GM18517 (cell line): ENCODE results near the gene TESK1.
"Not testable (repeated sequence)": the region's sequence is repeated elsewhere in the genome, so short reads cannot be mapped to it uniquely, and the experiment has no call there.

Experiments used
- ATAC-seq: cut with Tn5 transposase; IDR thresholded peaks from one replicate; pipeline ENCODE4 v1.9.1; 2021; ENCODE audit warnings: mild to moderate bottlenecking, moderate library complexity; ENCODE audit not compliant: unreplicated experiment

The TESK1 gene

DNA sequence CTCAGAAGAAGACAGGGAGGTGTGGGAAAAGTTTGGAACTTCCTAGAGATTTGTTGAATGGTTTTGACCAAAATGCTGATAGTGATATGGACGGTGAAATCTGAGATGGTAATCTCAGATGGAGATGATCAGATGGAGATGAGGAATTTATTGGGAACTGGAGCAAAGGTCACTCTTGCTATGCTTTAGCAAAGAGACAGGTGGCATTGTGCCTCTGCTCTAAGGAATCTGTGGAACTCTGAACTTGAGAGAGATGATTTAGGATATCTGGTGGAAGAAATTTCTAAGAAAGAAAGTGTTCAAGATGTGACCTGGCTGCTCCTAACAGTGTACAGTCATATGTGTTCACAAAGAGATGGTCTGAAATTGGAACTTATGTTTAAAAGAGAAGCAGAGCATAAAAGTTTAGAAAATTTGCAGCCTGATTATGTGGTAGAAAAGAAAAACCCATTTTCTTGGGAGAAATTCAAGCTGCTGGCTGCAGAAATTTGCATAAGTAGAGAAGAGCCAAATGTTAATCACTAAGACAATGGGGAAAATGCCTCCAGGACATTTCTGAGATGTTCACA lies 25.3 kb upstream of the TESK1 start:
- ATAC-seq: not testable (repeated sequence)

DNA sequence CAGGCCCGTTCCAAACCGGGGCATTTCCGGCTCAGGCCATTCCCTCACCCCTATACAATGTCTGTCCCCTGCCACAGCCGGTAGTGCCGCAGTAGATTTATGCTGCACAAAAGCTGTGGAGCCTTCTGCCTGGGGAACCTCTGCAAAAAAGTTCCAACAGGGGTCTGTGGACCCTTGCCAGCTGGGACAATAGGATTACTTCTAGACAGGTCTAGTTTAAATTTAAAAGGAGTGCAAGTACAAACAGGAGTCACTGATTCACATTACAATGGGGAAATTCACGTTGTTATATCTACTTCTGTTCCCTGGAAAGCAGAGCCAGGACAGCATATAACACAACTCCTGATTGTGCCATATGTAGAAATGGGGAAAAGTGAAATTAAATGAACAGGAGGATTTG lies 21.5 kb upstream of the TESK1 start:
- ATAC-seq: not testable (repeated sequence)

GRCh38 chr9:35584681-35585080 lies 20.4 kb upstream of the TESK1 start:
- ATAC-seq: not testable (repeated sequence)

DNA sequence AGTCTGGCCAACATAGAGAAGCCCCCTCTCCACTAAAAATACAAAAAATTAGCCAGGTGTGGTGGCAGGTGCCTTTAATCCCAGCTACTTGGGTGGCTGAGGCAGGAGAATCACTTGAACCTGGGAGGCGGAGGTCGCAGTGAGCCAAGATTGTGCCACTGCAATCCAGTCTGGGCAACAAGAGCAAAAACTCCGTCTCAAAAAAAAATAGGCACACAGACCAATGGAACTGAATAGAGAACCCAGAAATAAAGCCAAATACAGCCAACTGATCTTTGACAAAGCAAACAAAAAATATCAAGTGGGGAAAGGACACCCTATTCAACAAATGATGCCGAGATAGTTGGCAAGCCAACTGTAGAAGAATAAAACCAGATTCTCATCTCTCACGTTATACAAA lies 16.6 kb upstream of the TESK1 start:
- ATAC-seq: not testable (repeated sequence)

GRCh38 chr9:35593581-35593980 lies 11.5 kb upstream of the TESK1 start:
- no peak for ATAC-seq

GRCh38 chr9:35594471-35594870 lies 10.6 kb upstream of the TESK1 start:
- no peak for ATAC-seq

- ATAC-seq: not testable (repeated sequence)
These were observed 8.2 kb upstream of the TESK1 start for GRCh38 chr9:35596907-35597306.

DNA sequence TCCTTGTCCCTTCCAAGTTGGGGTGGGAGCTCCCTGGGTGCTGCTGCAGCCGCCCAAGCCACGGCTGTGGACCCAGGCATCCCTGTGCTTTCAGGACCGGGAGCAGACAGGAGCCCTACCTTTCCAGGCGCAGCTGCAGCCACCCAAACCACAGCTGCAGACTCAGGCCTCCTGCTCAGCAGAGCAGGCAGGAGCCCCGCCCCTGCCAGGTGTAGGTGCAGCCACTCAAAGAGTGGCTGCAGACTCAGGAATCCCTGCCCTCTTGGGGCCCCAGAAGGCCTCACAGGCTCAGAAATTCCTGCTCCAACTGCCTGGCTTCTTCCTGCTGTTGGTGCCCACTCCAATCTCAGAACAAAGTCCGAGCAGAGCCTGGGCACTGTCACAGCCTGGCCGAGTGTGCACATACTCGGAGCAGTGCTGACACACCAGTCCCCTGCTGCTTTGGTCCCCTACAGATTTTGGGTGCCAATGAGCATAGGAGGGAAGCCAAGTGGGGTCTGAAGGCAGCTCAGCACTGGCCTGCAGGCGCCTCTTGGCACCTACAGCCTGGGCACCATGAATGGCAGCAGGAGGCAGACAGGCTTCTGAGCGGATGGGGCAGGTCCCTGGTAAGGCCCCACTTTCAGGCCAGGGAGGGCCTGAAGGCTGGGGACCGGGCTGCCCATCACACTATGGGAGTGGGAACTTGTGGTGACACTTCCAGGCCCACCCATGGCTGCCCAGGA lies 6.0 kb upstream of the TESK1 start:
- no peak for ATAC-seq

DNA sequence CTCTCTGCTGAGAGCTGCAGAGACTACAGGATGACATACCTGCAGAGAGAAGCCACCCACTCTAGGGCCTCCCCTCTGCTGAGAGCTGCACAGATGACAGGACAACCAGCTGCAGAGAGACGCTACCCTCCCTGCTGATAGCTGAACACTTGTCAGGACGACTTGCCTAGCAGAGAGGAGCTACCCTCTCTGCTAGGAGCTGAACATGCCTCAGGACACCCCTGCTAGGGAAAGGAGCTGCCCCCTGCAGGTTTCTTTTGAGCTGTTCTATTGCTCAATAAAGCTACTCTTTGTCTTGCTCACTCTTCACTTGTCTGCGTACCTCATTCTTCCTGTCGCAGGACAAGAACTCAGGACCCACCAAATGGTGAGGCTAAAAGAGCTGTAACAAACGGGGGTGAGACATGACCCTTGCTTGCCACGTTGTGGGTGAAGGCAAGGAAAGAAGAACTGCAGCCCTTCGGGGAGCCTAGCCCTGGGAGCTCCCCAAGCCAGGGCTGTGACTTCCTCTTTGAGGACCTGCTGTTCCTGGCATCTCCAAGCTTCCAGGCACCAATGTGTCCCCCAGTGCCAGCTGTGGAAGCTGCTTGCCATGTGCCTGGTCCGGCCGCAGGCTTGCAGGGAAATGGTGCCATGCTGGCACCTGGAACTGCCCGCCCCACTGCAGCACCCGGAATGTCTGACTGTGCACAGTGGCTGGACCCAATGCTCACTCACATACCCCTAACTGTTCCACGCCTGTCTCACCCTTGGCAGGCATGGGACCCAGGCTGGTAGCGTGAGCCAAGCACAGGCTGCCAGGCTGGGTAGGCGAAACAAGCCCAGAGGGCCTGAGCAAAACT lies 5.1 kb upstream of the TESK1 start:
- ATAC-seq: no peak

DNA sequence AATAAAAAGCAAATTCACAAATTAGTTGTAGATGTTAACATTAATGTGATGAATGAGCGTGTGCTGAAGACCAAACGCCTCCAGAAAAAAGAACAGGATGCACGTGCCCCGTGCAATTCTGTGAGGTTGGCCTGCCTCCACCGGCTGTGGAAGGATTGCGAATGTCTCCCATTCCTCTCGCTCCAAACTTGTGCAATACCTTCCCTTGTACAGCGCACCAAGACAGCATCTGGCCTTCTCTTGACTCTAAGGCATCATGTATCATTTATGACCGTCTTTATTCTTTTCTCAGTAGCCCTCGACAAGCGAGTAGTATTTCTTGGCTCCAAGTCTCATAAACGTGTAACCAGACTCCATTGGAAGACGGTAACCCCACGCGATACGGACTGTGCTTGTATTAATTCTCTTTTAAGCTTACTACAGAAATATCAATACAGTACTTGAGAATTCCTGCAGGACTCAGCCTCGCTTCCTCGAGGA lies 1.5 kb upstream of the TESK1 start:
- ATAC-seq: no peak

GRCh38 chr9:35603986-35604577 lies 980 bp upstream of the TESK1 start:
- peak; percentile 85 for ATAC-seq

DNA sequence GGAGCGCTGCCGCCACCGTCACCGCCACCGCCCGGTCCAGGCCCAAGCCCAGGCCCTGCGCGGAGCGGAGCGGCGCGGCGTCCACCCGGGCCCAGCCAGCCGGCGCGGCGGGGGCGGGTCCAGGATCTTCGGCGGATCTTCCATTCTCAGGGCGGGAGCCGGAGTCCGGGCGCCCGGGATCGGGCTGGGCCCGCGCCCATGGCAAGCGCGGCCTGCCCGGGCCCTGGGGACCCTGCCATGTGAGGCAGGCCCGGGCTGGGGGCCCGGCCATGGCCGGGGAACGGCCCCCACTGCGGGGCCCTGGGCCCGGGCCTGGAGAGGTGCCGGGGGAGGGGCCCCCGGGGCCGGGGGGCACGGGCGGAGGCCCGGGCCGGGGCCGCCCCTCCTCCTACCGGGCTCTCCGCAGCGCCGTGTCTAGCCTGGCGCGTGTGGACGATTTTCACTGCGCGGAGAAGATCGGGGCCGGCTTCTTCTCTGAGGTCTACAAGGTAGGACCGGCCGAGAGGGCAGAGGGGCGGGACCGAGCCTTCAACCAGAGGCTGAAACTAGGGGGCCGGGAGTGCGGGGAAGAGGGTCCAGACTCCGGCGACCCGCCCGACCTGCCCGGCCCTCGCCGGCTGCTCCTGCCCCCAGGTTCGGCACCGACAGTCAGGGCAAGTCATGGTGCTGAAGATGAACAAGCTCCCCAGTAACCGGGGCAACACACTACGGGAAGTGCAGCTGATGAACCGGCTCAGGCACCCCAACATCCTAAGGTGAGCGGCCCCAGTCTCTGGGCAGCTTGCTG lies 482 bp downstream of the TESK1 start:
- peak; percentile 10 for ATAC-seq

GRCh38 chr9:35606138-35606504 lies 1.1 kb downstream of the TESK1 start:
- no peak for ATAC-seq

DNA sequence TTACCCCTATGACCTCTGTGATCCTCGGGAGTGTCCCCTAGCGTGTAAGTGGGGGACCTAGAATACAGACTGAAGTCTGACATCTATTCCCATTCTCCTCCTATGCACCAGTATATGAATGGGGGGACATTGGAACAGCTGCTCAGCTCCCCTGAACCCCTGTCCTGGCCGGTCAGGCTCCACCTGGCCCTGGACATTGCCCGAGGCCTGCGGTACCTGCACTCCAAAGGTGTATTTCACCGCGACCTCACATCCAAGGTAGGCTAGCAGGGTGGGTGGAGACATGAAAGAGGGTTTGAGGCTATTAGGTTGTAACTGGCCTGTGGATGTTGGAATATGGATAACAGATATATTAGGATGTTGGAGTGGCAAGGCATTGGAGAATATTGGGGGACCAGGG lies 1.7 kb downstream of the TESK1 start:
- ATAC-seq: no peak

GRCh38 chr9:35608221-35608620 lies 3.2 kb downstream of the TESK1 start:
- ATAC-seq: no peak

DNA sequence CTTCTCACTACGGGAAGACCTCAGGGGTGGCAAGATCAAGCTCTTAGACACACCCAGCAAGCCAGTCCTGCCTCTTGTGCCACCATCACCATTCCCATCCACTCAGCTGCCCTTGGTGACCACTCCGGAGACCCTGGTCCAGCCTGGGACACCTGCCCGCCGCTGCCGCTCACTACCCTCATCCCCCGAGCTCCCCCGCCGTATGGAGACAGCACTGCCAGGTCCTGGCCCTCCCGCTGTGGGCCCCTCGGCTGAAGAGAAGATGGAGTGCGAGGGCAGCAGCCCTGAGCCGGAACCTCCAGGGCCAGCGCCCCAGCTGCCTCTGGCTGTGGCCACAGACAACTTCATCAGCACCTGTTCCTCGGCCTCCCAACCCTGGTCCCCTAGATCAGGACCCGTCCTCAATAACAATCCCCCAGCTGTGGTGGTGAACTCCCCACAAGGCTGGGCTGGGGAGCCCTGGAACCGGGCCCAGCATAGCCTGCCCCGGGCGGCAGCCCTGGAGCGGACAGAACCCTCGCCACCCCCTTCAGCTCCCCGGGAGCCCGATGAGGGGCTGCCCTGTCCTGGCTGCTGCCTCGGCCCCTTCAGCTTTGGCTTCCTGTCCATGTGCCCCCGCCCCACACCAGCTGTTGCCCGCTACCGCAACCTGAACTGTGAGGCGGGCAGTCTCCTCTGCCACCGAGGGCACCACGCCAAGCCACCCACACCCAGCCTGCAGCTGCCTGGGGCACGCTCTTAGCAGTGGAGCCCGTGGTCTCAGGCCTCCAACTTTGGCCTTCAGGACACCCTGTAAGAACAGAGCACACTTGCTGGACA lies 4.1 kb downstream of the TESK1 start:
- ATAC-seq: no peak

DNA sequence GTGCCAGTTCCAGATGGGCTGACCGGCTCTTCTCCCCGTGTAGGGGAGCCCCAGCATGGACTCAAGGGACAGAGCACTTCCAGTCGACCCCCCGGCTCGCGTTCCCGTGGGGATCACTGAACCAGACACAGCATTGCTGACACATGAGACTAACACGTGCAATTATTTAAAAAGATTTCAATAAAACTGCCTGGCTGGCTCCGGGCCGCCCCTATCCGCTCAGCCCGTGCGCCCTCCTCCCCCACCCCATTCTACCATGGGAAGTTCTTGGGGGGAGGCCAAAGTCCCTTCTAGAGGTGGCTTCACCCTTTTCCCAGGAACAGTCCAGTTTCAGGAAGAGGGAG lies 4.7 kb downstream of the TESK1 start:
- ATAC-seq: no peak

DNA sequence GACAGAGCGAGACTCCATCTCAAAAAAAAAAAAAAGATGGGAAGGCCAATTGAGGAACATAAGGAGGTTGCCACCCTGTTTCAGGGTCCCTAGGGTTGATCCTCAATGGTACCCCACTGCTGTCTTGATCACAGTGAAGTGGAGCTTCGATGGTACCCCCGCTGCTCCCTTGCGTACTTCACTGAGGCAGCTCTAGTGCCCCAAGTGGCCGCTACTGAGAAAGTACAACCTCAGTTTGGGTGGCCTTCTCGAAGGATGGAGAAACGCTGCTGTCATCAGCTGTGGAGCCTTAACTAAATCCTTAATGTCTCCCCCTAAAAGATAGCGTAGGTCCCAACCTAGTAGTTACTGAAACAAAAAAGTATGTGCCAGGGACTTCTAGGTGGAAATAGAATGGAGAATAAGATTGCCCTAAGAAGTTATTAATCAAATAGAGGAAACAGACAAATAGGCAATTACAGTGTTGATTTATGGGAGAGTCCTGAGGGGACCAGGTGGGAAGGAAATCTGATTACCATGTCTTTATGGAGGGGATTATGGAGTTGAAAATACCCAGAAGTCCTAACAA lies 6.3 kb downstream of the TESK1 start:
- ATAC-seq: no peak

DNA sequence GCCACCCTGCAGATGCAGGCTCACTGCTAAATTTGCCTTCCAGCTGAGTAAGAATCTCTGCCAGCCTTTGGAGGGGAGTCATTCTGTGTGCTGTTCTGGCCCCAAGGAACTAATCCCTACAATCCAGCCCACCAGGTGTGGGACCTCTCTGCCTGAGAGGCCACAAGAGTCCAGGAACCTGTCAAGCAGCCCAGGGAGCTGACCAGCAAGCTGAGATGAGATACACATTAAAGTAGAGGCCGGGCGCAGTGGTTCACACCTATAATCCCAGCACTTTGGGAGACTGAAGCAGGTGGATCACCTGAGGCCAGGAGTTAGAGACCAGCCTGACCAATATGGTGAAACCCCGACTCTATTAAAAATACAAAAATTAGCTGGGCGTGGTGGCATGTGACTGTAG lies 7.0 kb downstream of the TESK1 start:
- not testable (repeated sequence) for ATAC-seq

DNA sequence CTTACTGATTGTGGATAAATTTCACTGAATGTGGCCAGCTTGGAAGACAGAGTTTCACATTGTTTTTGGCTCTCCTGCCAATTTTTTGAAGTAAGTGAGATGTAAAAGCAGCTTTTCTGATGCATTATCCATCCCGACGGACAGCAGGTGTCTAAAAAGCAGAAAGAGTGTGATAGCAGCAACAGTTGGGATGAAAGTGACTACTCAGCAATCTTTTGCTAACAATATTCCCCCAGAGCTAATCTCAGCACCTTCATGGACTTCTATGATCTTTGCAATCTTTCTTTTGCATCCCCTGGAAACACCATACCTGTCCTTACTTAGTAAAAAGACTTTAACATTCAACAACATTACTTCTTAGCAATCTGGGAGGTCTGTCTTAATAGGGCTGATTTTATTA lies 7.8 kb downstream of the TESK1 start:
- ATAC-seq: no peak
